NCI-H2107 treated with DMSO at 0.1 percent for 48 hours (cell line): Measurements from ENCODE around the gene OR4F6.
"Not testable (repeated sequence)": the region's sequence is repeated elsewhere in the genome, so short reads cannot be mapped to it uniquely, and the experiment has no call there.

Source experiments
- DNase-seq: peaks from one replicate; lab custom pipeline; 2025; ENCODE audit not compliant: unreplicated experiment; lab: John Stamatoyannopoulos, UW

The OR4F6 gene

DNA sequence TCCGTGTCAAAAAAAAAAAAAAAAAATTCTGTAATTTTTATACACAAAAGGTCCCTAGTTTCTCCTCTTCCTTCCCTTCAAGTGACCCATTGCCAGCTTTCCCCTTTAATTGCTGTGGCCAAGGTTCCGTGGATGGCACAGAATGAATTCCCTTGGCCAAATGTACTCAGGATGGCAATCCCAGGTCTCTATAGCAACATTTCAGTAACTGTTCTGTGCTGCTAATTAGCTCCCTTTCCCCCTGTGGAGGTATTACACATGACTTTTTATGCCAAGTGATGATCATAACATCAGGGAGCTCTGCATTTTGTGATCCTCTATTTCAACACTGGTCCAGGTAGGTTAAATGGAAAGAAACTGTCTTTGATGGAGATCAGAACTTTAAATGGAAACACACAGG is at the start of gene OR4F6:
Gene OR4F6 (plus strand): TSS at position 301 of the 400 bp plus-strand sequence. CDS start 2,211 bp downstream, outside the sequence.
- no peak for DNase-seq

DNA sequence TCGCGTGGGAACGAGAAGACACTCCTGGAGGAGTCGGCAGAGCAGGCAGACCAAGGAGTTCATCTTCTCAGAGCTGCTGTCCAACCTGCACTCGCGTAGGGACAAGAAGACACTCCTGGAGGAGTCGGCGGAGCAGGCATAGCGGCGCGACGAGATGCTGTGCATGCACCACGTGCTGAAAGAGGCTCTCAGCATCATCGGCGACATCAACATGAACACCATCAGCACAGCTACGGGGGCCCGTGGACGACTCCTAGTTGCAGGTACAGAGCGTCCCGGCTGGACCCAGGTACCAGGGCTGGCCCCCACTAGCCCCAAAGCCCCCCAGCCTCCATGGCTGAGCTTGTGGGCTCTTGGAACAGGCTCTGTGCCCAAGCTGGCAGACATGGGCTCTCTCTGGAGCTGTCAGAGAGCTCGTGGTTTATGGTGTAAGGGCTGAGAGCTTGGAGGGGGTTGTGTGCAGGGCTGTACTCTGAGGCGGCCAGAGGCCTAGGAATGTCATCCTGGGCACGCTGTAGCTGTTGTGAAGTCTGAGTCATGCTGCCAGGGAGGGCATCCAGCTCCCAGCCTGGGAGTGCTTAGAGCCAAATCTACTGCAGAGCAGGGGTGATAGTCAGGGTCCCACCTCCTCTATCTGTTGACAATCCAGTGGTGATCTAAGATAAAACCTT is 38.5 kb upstream of the OR4F6 start:
- not testable (repeated sequence) for DNase-seq

GRCh38 chr15:101765340-101765671 is 38.0 kb upstream of the OR4F6 start:
- DNase-seq = not testable (repeated sequence)

- no peak for DNase-seq
Observed at GRCh38 chr15:101765772-101766456, 37.4 kb upstream of the OR4F6 start.

GRCh38 chr15:101767083-101767640 is 36.1 kb upstream of the OR4F6 start:
- DNase-seq = not testable (repeated sequence)

- DNase-seq = no peak
Observed at GRCh38 chr15:101772921-101773320, 30.4 kb upstream of the OR4F6 start.

- peak; percentile 5 for DNase-seq
Observed at GRCh38 chr15:101773496-101774100, 29.7 kb upstream of the OR4F6 start.

GRCh38 chr15:101775136-101775535 is 28.2 kb upstream of the OR4F6 start:
- DNase-seq = no peak

DNA sequence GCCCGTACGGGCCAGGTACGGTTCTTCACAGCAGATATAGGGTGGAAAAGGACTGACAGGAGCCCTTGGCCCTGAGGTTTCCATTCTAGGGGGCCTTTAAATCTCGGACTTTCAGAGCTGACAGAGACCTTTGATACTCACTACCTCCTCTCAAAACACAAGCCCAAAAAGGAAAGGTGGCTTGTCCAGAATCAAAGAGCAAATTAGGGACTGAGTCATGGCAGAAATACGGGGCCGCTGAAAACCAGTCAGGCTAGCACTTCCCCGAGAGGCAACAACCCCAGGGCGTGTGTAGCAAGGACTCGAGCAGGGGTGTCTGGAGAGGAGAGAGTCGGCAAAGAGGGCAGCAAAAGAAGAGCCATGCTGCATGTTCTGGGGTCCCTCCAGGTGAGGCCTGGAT is 24.7 kb upstream of the OR4F6 start:
- not testable (repeated sequence) for DNase-seq

GRCh38 chr15:101780225-101780624 is 23.1 kb upstream of the OR4F6 start:
- not testable (repeated sequence) for DNase-seq

GRCh38 chr15:101781928-101782327 is 21.4 kb upstream of the OR4F6 start:
- DNase-seq = no peak

DNA sequence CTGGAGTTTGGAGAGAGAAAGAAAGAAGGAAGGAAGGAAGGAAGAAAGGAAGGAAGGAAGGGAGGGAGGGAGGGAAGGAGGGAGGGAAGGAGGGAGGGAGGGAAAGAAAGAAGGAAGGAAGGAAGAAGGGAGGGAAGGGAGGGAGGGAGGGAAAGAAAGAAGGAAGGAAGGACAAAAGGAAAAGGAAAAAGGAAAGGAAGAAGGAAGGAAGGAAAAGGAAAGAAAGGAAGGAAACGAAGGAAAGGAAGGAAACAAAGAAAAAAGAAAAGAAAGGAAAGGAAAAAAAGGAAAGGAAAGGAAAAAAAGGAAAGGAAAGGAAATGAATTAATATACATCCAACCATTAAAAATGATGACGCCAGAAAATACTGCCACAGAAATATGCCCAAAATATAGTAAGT is 18.7 kb upstream of the OR4F6 start:
- DNase-seq = no peak

DNA sequence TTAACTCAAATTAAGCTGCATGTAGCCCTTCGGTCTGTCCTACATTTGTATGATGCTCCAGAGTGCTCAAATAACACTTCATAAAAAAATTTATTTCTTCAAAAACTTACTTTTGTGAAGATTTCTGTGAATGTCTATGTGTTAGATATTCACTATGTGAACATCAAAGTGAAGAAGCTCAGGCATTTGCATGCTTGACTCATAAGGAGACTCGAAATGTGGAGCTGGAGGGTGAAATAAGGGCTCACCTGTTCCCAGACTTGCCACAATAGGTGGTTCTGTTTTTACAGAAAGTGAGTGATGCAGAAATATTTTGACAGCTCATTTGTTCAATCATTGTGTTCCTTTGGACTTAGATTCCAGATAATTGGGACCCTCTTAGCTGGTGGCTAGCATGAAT is 16.9 kb upstream of the OR4F6 start:
- not testable (repeated sequence) for DNase-seq

GRCh38 chr15:101788001-101788400 is 15.3 kb upstream of the OR4F6 start:
- not testable (repeated sequence) for DNase-seq

DNA sequence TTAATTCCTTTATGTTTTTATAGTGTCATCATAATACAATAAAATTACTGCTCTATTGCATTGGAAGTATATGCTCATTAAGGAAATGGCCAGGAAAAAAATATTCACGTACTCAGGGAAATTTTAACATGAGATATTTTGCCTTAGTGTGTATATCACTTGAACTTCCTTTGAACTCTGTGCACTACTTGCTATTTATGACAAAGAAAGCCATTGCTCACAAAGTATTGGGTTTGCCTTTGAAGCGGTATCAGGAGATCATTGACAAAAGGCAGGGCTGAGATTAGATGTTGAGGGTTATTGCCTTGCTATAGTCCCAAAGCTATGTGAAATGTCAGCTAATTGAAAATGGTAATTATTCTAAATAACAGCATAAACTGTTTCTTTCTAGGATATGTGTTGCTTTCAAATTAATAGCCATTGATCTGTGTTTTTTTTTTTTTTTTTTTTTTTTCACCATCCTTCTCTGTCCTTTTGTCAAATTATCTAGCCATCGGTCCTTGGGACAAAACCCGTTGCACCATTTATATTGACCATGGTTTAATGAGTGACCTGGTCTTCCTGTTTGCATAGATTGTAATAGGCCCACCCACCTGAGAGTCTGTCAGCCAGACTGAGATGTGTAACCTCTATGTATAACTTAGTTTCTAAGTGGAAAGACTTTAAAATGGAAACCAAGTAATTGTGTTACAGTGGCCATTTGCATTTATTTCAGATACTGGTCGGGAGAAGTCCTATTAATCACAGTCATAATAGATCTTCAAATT is 14.6 kb upstream of the OR4F6 start:
- DNase-seq = not testable (repeated sequence)

DNA sequence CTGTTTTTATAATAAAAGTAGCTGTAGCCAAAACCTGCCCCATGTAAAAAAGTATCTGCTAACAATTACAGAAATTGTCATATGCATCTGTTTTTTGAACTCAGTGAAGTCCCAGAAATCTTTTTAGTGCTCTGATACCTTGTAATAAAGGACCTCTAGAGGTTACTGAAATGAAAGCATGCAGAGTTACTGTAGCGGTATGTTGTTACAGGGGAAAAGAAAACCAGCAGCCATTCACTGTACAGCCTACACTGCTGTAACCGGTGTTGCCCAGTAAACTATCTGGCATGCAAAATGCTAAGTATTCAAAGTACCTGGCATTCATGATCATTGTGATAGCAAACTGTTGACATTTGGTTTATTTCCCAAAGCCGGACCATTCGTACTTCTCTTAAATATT is 12.6 kb upstream of the OR4F6 start:
- DNase-seq = not testable (repeated sequence)

DNA sequence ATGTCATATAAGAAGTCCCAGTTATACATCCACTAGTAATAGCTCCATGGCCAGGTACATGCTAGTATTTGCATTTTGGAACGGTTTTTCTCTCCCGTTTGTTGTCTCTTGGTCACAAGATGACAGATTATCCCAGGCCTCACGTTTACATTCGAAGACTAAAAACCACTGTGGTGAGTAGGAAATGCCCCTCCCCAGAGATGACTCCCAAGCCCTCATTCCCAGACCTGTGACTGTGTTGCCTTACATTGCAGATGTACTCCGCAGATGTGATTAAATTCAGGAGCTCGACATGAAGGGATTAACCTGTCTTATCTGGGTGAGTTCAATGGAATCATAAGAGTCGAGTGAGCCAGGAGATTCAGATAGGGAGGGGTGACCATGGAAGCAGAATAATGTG is 9.3 kb upstream of the OR4F6 start:
- not testable (repeated sequence) for DNase-seq

DNA sequence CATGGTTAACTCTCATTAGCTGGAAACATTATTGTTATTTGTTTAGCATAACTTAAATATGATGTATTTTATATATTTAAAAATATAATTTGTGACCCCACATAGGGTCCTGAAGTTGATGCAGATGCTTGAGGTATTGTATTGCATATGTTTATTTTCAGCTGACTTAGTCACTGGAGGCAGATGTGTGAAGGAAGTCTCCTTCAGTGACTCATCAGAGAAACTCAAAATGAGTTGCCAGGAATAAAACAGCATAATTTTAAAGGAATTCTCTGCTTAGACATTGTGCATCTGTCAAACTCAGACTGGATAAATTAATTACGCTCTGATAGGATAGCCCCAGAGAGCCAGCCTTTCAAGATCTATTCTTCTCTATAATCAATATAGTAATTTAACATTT is 7.9 kb upstream of the OR4F6 start:
- DNase-seq = no peak

GRCh38 chr15:101799665-101800064 is 3.6 kb upstream of the OR4F6 start:
- no peak for DNase-seq

- no peak for DNase-seq
Observed at GRCh38 chr15:101801048-101801447, 2.3 kb upstream of the OR4F6 start.

DNA sequence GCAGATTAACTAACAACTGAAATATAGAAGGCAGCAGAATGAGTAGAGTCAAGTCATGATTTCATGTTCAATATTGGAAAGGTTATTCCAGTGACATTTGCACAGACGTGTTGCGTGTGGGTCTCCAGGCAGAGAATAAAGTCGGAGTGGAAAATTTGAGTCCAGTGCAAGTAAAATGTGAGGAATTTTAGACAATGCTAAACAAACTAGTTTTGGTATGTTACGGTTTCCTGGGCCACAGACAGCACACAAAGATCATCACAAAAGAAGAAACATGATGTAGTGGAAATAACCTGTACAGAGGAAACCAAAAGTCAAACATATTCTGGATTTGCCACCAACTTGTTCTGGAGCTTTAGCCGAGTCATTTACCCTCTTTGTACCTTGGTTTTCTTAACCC is 367 bp downstream of the OR4F6 start:
- DNase-seq = no peak
